Heart right ventricle (tissue), 16 donors: ENCODE results near the gene GRIN3B. TPM values are rescaled to one million over a fixed set of nuclear protein-coding genes. Genes with fewer than 3 reads are reported as not detected.

ENCODE experiments used
- ATAC-seq, 8 donors: fragments of 200-7000 bp; cut with Tn5 transposase; one replicate each; pipeline ENCODE4 v1.9.1; 2020; ENCODE audit warnings: mild to moderate bottlenecking in 8 of 8, moderate library complexity in 8 of 8, moderate number of reproducible peaks in 1 of 8
- DNase-seq, 2 donors: peaks; one replicate each; pipeline ENCODE4 v3.0.0-alpha.2; 2020
- H3K27ac ChIP-seq, 10 donors: fragments of 200-600 bp; sonication (generic) in 2 of 10; one replicate each; pipeline versions ENCODE4 v1.5.0 to v1.8.0; 2020 to 2022; ENCODE audit warnings: mild to moderate bottlenecking in 3 of 10
- H3K27me3 ChIP-seq, 7 donors: fragments of 200-600 bp; one replicate each; pipeline ENCODE4 v1.8.0; 2021 to 2022; ENCODE audit warnings: mild to moderate bottlenecking in 2 of 7
- H3K36me3 ChIP-seq, 9 donors: fragments of 200-600 bp; sonication (generic) in 1 of 9; one replicate each; pipeline versions ENCODE4 v1.5.0 to v1.8.0; 2020 to 2022; ENCODE audit warnings: mild to moderate bottlenecking in 2 of 9
- H3K4me1 ChIP-seq, 9 donors: fragments of 200-600 bp; sonication (generic) in 1 of 9; one replicate each; pipeline versions ENCODE4 v1.5.0 to v1.8.0; 2020 to 2022; ENCODE audit warnings: mild to moderate bottlenecking in 4 of 9
- H3K4me3 ChIP-seq, 10 donors: fragments of 200-600 bp; sonication (generic) in 2 of 10; one replicate each; pipeline versions ENCODE4 v1.5.0 to v1.8.0; 2020 to 2022; ENCODE audit warnings: mild to moderate bottlenecking in 7 of 10, moderate library complexity in 2 of 10
- H3K9me3 ChIP-seq, 11 donors: fragments of 200-600 bp in 10 of 11; sonication (generic) in 2 of 11; one replicate each; pipeline versions ENCODE4 v1.5.0 to v1.8.0; 2013 to 2022; ENCODE audit warnings: mild to moderate bottlenecking in 2 of 11, control low read depth in 1 of 11, moderate library complexity in 1 of 11
- CTCF ChIP-seq, 9 donors: fragments of 200-600 bp; sonication (generic) in 2 of 9; IDR thresholded peaks; one replicate each; pipeline versions ENCODE4 v1.5.0 to v1.8.0; 2021 to 2022; ENCODE audit warnings: antibody characterized with exemption in 9 of 9, mild to moderate bottlenecking in 5 of 9, moderate library complexity in 1 of 9
- WGBS, 2 donors: extraction: QIAGEN DNeasy Blood & Tissue Kit; methylation state at CpG; one replicate each; pipeline ENCODE4 v1.1.7; 2013; ENCODE audit warnings: inconsistent platforms in 1 of 2; 5-methylcytosine and 5-hydroxymethylcytosine counted together
- intact Hi-C, 10 donors: fragments of 100-400 bp; cut with DNase I; formaldehyde crosslinking; loops; one replicate each; pipeline versions ENCODE4 v1.11.1 to v1.14.2; 2022
- polyA plus RNA-seq, 2 donors: library from polyadenylated mRNA; stranded (reverse); fragments of 200-250 nt; gene quantifications; one replicate each; pipeline ENCODE4 v1.2.3, GENCODE V29; 2013
- total RNA-seq, 10 donors: library from RNA; stranded (reverse); fragmentation: NEBNext Ultra II Directional in 3 of 10; extraction: Animal tissue kit (Norgen Biotek cat#: 25700) in 3 of 10; gene quantifications; one replicate each; pipeline versions ENCODE4 v1.2.1 to v1.2.4, GENCODE V29; 2021 to 2023
- donor health status: Arrhythmogenic right ventricular cardiomyopathy.
- donor health status: ischemic (EF 13 %, LVEDD 7.1; RV severe dilation, severe dysfunction).
- donor health status: healthy with polysubstance abuse.
- donor health status: DM: no; HTN: yes; CAD: no.
- donor health status: DM: no; HTN: no; CAD: no.
- donor health status: ischemic (EF 25% LVEDD 6.9; RV normal size, moderate dysfunction).
- donor health status: ischemic (EF 25% LVEDD 5.7; RV mildly dilated, moderate dysfunction).
- donor health status: healthy.
- donor health status: DM: yes; HTN: yes; CAD: no.
- donor health status: Ischemic cardiomyopathy.
- donor health status: ischemic (EF 35%, LVEDD 5.7; RV mildly dilated, moderate dysfunction).
- donor health status: nonischemic (EF 11% LVEDD 7.7; RV severe dilation, severe dysfunction).
- donor health status: DM: yes; HTN: yes; CAD: no.
- donor health status: PGD.
- donor health status: ischemic (EF 29% LVEDD 5.4; RV normal size, mild dysfunction).
- donor health status: nonischemic (EF 23%, LVEDD 6.1; RV moderate dilation, normal function).

GRIN3B gene
- total and polyA plus RNA-seq, 12 donors, result 0.01 to 0.10 (median 0.08) TPM; not detected in 8

DNA sequence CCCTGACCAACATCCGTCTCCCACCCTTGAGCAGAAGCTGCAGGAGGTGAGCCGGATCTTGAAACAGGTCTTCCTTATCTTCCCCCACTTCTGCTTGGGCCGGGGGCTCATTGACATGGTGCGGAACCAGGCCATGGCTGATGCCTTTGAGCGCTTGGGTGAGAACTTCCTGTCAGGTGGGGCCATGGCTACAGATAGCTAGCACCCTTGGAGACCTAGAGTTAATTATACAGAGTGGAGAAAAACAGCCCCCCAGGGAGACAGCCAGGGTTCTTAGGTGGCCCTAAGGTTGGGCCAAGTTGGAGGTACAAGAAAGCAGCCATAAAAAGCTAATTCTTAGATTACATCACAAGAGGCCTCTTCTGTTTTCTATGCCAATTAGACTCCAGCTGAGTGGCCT lies 57.9 kb downstream of the GRIN3B start:
- H3K27me3 ChIP-seq, result no peaks in the 10 kb centered on the region
- H3K4me3 ChIP-seq, result no peak overlapping the region
- intact Hi-C loops, result no loop called here
- H3K9me3 ChIP-seq, result peaks cover 0 to 65% (median 34%) of the 10 kb centered on the region in 11 donors
- ATAC-seq (no peak), DNase-seq (no peak)
- H3K36me3 ChIP-seq, result peaks cover 0 to 39% (median 0%) of the 10 kb centered on the region in 9 donors
- H3K27ac ChIP-seq, result no peak overlapping the region
- no peak for TF ChIP-seq CTCF (IDR thresholded peaks at IDR 0.05)
- 96% methylated on average over 5 of the region's 5 CpGs for WGBS, 2 donors
- H3K4me1 ChIP-seq, result no peaks in the 10 kb centered on the region

Other genes starting within 250 kb of the GRIN3B start
- not detected for gene MISP, start 249.3 kb upstream of the GRIN3B start, total RNA-seq
- under 1 TPM in 1 of 2 donors, not detected in 1; 0.01 TPM for gene MISP, start 249.3 kb upstream of the GRIN3B start, polyA plus RNA-seq
- 100 to 1,000 TPM in 1 of 10 donors, 10 to 100 TPM in 9; 46.2 to 106 (median 56.8) TPM for gene PTBP1, start 203.0 kb upstream of the GRIN3B start, total RNA-seq
- 10 to 100 TPM; 48.2 to 74.3 TPM for gene PTBP1, start 203.0 kb upstream of the GRIN3B start, polyA plus RNA-seq
- gene PLPPR3, start 178.5 kb upstream of the GRIN3B start, total RNA-seq, result not detected
- gene PLPPR3, start 178.5 kb upstream of the GRIN3B start, polyA plus RNA-seq, result not detected
- gene AZU1, start 172.6 kb upstream of the GRIN3B start, total RNA-seq, result 1 to 10 TPM in 1 of 10 donors, not detected in 9; 1.7 TPM
- under 1 TPM in 1 of 2 donors, not detected in 1; 0.06 TPM for gene AZU1, start 172.6 kb upstream of the GRIN3B start, polyA plus RNA-seq
- not detected for gene PRTN3, start 159.4 kb upstream of the GRIN3B start, total RNA-seq
- under 1 TPM in 1 of 2 donors, not detected in 1; 0.12 TPM for gene PRTN3, start 159.4 kb upstream of the GRIN3B start, polyA plus RNA-seq
- gene ELANE, start 148.1 kb upstream of the GRIN3B start, total RNA-seq, result 1 to 10 TPM in 3 of 10 donors, under 1 TPM in 4, not detected in 3; 0.26 to 2.8 (median 0.76) TPM
- gene ELANE, start 148.1 kb upstream of the GRIN3B start, polyA plus RNA-seq, result 1 to 10 TPM; 3.0 to 5.4 TPM
- gene CFD, start 140.8 kb upstream of the GRIN3B start, total RNA-seq, result 100 to 1,000 TPM in 4 of 10 donors, 10 to 100 TPM in 6; 21.1 to 326 (median 72.5) TPM
- 100 to 1,000 TPM; 567 to 583 TPM for gene CFD, start 140.8 kb upstream of the GRIN3B start, polyA plus RNA-seq
- gene MED16, start 107.2 kb upstream of the GRIN3B start, total RNA-seq, result 10 to 100 TPM; 17.6 to 37.4 (median 26.2) TPM
- 10 to 100 TPM; 31.0 to 42.9 TPM for gene MED16, start 107.2 kb upstream of the GRIN3B start, polyA plus RNA-seq
- gene RNU6-9, start 106.9 kb upstream of the GRIN3B start, total RNA-seq, result not detected
- not detected for gene RNU6-9, start 106.9 kb upstream of the GRIN3B start, polyA plus RNA-seq
- 10 to 100 TPM; 16.3 to 30.6 (median 19.9) TPM for gene R3HDM4, start 87.2 kb upstream of the GRIN3B start, total RNA-seq
- gene R3HDM4, start 87.2 kb upstream of the GRIN3B start, polyA plus RNA-seq, result 10 to 100 TPM; 34.5 to 49.8 TPM
- gene KISS1R, start 83.1 kb upstream of the GRIN3B start, total RNA-seq, result not detected
- gene KISS1R, start 83.1 kb upstream of the GRIN3B start, polyA plus RNA-seq, result not detected
- gene ARID3A, start 74.4 kb upstream of the GRIN3B start, total RNA-seq, result 10 to 100 TPM in 1 of 10 donors, 1 to 10 TPM in 9; 3.0 to 11.7 (median 5.3) TPM
- 1 to 10 TPM; 3.7 to 4.2 TPM for gene ARID3A, start 74.4 kb upstream of the GRIN3B start, polyA plus RNA-seq
- 10 to 100 TPM; 17.3 to 25.0 (median 20.3) TPM for gene WDR18, start 16.1 kb upstream of the GRIN3B start, total RNA-seq
- 10 to 100 TPM; 44.0 to 66.4 TPM for gene WDR18, start 16.1 kb upstream of the GRIN3B start, polyA plus RNA-seq
- 100 to 1,000 TPM in 8 of 10 donors, 10 to 100 TPM in 2; 94.3 to 141 (median 111) TPM for gene TMEM259, start 20.7 kb downstream of the GRIN3B start, total RNA-seq
- gene TMEM259, start 20.7 kb downstream of the GRIN3B start, polyA plus RNA-seq, result 100 to 1,000 TPM; 144 to 289 TPM
- not detected for gene RNU6-2, start 21.1 kb downstream of the GRIN3B start, total RNA-seq
- gene RNU6-2, start 21.1 kb downstream of the GRIN3B start, polyA plus RNA-seq, result not detected
- 100 to 1,000 TPM in 2 of 10 donors, 10 to 100 TPM in 8; 33.0 to 117 (median 63.5) TPM for gene CNN2, start 26.2 kb downstream of the GRIN3B start, total RNA-seq
- 10 to 100 TPM; 49.0 to 61.2 TPM for gene CNN2, start 26.2 kb downstream of the GRIN3B start, polyA plus RNA-seq
- gene ABCA7, start 39.7 kb downstream of the GRIN3B start, total RNA-seq, result 10 to 100 TPM in 1 of 10 donors, 1 to 10 TPM in 9; 4.3 to 18.1 (median 5.6) TPM
- 10 to 100 TPM in 1 of 2 donors, 1 to 10 TPM in 1; 2.7 to 23.4 TPM for gene ABCA7, start 39.7 kb downstream of the GRIN3B start, polyA plus RNA-seq
- gene ARHGAP45, start 66.7 kb downstream of the GRIN3B start, total RNA-seq, result 10 to 100 TPM in 1 of 10 donors, 1 to 10 TPM in 9; 1.9 to 27.4 (median 4.1) TPM
- 1 to 10 TPM; 4.4 to 8.6 TPM for gene ARHGAP45, start 66.7 kb downstream of the GRIN3B start, polyA plus RNA-seq
- gene POLR2E, start 95.0 kb downstream of the GRIN3B start, total RNA-seq, result 100 to 1,000 TPM; 111 to 215 (median 134) TPM
- gene POLR2E, start 95.0 kb downstream of the GRIN3B start, polyA plus RNA-seq, result 100 to 1,000 TPM; 116 to 212 TPM
- 100 to 1,000 TPM; 244 to 405 (median 299) TPM for gene GPX4, start 103.6 kb downstream of the GRIN3B start, total RNA-seq
- gene GPX4, start 103.6 kb downstream of the GRIN3B start, polyA plus RNA-seq, result 100 to 1,000 TPM; 461 to 487 TPM
- 10 to 100 TPM; 12.6 to 61.3 (median 16.1) TPM for gene SBNO2, start 173.8 kb downstream of the GRIN3B start, total RNA-seq
- 10 to 100 TPM; 12.6 to 18.7 TPM for gene SBNO2, start 173.8 kb downstream of the GRIN3B start, polyA plus RNA-seq
- 10 to 100 TPM; 43.7 to 71.6 (median 46.6) TPM for gene STK11, start 205.4 kb downstream of the GRIN3B start, total RNA-seq
- 10 to 100 TPM; 41.1 to 70.4 TPM for gene STK11, start 205.4 kb downstream of the GRIN3B start, polyA plus RNA-seq
- gene CBARP, start 237.6 kb downstream of the GRIN3B start, total RNA-seq, result 1 to 10 TPM in 9 of 10 donors, under 1 TPM in 1; 0.96 to 2.2 (median 1.4) TPM
- gene CBARP, start 237.6 kb downstream of the GRIN3B start, polyA plus RNA-seq, result 1 to 10 TPM in 1 of 2 donors, under 1 TPM in 1; 0.73 to 1.3 TPM
- 100 to 1,000 TPM; 491 to 770 (median 553) TPM for gene ATP5F1D, start 241.3 kb downstream of the GRIN3B start, total RNA-seq
- 1,000 to 10,000 TPM in 1 of 2 donors, 100 to 1,000 TPM in 1; 821 to 2,879 TPM for gene ATP5F1D, start 241.3 kb downstream of the GRIN3B start, polyA plus RNA-seq
- 100 to 1,000 TPM in 2 of 10 donors, 10 to 100 TPM in 8; 45.9 to 236 (median 68.5) TPM for gene MIDN, start 248.2 kb downstream of the GRIN3B start, total RNA-seq
- gene MIDN, start 248.2 kb downstream of the GRIN3B start, polyA plus RNA-seq, result 10 to 100 TPM; 22.7 to 48.6 TPM